Measurements from ENCODE around the gene CALR3. TPM values are rescaled to one million over a fixed set of nuclear protein-coding genes. Genes with fewer than 3 reads are reported as not detected.
A peak's percentile ranks its signal among the peaks of the same experiment; 100 is the strongest.
"Not testable (repeated sequence)": the region's sequence is repeated elsewhere in the genome, so short reads cannot be mapped to it uniquely, and the experiment has no call there.

CALR3 gene
- total RNA-seq, 8 experiments from 2014 or later, result 0.16 to 0.43 (median 0.27) TPM; not detected in 4

DNA sequence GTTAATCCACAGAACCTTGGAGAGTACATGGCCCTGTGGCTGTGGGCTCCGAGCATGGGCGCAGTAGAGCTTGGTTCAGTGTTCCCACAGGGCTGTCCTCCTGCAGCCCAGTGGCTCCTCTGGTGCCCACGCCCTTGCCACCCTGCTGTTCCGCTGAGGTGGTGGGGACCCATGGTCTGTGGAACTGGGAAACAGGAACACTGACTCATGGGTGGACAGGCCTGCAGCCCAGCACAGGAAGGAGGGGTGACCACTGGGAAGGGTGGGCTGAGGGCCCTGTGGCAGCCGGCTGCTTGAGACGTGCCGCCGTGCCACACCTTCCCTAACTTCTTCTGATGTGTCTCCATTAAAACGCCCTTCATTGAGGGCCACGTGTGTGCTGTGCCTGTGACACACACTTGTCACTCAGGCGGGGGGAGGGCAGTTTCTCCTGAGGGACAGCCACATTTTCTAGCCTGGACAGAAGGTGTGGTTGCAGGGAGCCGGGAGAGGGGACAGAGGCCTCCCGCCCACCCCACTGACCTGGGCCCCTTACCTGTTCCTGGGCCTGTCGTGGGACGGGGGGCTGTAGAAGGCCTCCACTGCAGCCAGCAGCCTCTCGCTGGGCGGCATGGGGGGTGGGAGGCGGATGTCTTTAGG, 25.1 kb upstream of the CALR3 start:
- no peak overlapping the region for H3K4me3 ChIP-seq
- in situ Hi-C loops (cut with MboI; ENCODE audit: low pct_unique_long_range_greater_than_20kb in 2 of 9, low sequenced_read_pairs in 9 of 9, unreplicated experiment in 9 of 9), result no loop called here
- H3K27ac ChIP-seq, result no peak overlapping the region
- 80 to 100% (median 94%) methylated on average over 1 to 3 of the region's 18 CpGs; no CpG with 5 or more reads in 7 of the 10 experiments for WGBS, 10 experiments
- ATAC-seq (replicated peaks in 6 of 8), result no peak
- no peaks in the 10 kb centered on the region for H3K4me1 ChIP-seq (replicated peaks in 1 of 2)

DNA sequence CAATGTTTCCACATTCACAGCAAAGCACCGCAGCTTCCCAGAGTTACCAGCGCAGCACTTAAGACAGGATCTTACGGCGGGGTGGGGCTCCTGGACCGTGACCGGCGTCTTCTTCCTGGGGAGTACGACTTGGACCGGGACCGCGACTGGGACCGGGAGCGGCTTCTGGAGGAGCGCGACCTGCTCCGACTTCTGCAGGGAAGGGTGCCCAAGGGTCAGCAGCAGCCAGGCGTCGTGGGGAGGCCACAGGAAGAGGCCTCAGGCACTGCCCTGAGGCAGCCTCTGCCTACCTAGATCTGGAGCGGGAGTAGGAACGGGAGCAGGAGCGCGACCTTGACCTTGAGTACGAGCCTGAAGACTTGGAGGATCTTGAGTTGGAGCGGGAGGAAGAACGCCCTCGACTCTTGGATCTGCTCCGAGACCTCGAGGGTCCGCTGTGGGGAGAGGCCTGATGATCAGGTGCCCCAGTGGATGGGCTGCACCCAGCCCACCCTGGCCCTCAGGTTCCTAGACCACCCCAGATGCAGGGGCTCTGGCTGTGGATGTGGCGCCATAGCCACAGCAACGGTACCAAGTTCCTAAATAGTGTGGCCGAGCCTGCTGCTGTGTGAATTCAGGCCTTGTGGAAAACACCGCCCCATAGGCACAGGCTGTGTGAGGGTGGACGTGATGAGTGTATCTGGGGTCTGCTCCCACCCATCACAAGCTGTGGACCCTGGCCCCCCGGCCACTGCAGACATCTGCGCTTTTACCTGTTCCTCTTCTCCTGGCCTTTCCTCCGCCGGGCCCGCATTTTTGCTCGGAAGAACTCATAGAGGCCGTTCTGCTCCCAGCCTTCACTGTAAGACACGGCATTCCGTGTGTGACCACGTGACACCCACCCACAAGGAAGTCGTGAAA, 24.4 kb upstream of the CALR3 start:
- 20 to 100% (median 92%) methylated on average over 1 to 13 of the region's 45 CpGs; no CpG with 5 or more reads in 4 of the 10 experiments for WGBS, 10 experiments
- ATAC-seq (replicated peaks in 6 of 8), result peak in 1 of 8 experiments; percentile 12
- in situ Hi-C loops (cut with MboI; ENCODE audit: low pct_unique_long_range_greater_than_20kb in 2 of 9, low sequenced_read_pairs in 9 of 9, unreplicated experiment in 9 of 9), result no loop called here
- H3K27ac ChIP-seq, result no peak overlapping the region
- no peaks in the 10 kb centered on the region for H3K4me1 ChIP-seq (replicated peaks in 1 of 2)
- no peak overlapping the region for H3K4me3 ChIP-seq

DNA sequence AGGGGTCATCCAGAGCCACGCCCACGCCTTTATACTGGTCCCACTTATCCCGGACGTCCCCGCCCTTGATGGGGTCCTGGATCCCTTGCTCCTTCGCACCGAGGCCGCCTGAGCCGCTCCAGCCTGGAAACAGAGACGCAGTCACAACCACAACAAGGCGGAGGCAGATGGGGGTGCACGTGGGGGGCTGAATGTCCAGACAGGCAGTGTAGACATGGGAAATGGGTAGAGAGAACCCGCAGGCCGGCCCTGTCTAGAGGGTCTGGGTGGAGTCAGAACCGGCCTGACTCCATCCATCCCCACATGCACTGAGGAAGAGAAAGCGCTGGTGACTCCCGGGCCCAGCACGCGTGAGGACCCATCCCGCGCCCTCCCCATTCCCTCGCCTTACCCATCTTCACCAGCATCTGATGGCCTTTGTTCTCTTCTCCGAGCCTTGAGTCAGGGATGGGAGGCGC, 23.3 kb upstream of the CALR3 start:
- H3K4me1 ChIP-seq (replicated peaks in 1 of 2), result no peaks in the 10 kb centered on the region
- H3K27ac ChIP-seq, result no peak overlapping the region
- peak in 5 of 8 experiments; percentile 9 to 23 (median 14) for ATAC-seq (replicated peaks in 6 of 8)
- in situ Hi-C loops (cut with MboI; ENCODE audit: low pct_unique_long_range_greater_than_20kb in 2 of 9, low sequenced_read_pairs in 9 of 9, unreplicated experiment in 9 of 9), result no loop called here
- no peak overlapping the region for H3K4me3 ChIP-seq
- WGBS, 10 experiments, result 85 to 100% (median 93%) methylated on average over 1 to 7 of the region's 24 CpGs; no CpG with 5 or more reads in 4 of the 10 experiments

DNA sequence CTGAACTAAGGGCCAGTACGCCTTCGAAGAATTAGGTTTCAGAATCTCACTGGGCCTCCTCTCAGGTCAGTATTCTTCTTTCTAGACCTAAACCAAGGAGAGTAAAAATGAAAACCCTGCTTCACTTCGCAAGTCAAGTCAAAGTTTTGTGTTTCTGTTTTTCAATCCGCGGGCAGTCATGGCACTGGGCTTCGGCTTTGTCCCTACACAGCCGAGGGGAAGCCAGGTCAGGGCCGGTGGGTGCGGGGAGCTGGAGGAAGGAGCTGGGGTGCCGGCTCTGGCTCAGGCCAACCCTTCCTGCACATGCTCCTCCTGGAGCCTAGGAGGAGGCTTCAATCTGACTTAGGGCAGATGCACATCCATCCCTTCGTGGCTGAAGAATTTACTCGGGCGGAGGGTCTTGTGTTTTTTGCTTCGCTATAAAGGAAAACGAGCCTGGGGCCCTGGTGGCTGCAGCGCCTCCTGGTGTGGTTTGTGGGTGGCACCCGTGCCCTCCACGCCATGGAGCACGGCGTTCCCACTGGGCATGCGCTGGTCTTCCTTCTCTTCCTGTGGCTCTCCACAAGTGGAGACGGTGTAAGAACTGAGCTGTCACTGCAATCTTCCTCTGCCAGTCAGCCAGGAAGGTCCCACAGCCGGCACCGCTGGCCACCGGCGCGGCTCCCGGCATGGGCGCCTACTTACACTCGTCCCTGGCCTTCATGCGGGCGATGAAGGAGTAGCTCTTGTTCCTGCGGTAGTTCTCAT, 22.7 kb upstream of the CALR3 start:
- in situ Hi-C loops (cut with MboI; ENCODE audit: low pct_unique_long_range_greater_than_20kb in 2 of 9, low sequenced_read_pairs in 9 of 9, unreplicated experiment in 9 of 9), result no loop called here
- peak in 5 of 8 experiments; percentile 4 to 15 (median 11) for ATAC-seq (replicated peaks in 6 of 8)
- 90 to 100% (median 92%) methylated on average over 2 to 14 of the region's 33 CpGs; no CpG with 5 or more reads in 3 of the 10 experiments for WGBS, 10 experiments
- Histone ChIP-seq H3K4me1 (replicated peaks in 1 of 2) (no peaks in the 10 kb centered on the region), H3K27ac (no peak overlapping the region), H3K4me3 (no peak overlapping the region)

DNA sequence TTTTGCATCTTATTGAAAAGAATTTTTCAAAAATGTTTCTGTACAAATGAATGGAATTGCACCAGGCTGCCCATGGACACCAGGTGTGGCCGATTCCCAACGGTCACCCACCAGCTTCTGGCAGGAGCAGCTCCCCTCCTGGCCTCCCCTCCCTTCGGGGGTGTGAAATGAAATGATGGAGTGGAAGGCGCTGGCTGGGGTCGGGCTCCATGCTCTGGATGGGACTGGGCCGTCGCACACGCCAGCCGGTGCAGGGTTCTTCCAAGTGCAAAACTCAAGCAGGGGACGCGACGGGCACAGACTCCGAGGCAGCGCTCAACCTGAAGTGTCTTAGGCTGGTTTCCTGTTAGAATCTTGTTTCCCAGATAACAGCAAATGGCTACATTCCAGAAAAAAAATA, 22.1 kb upstream of the CALR3 start:
- H3K27ac ChIP-seq, result no peak overlapping the region
- H3K4me1 ChIP-seq (replicated peaks in 1 of 2), result no peaks in the 10 kb centered on the region
- WGBS, 10 experiments, result 73 to 95% (median 89%) methylated on average over 3 to 12 of the region's 14 CpGs; no CpG with 5 or more reads in 3 of the 10 experiments
- no peak overlapping the region for H3K4me3 ChIP-seq
- in situ Hi-C loops (cut with MboI; ENCODE audit: low pct_unique_long_range_greater_than_20kb in 2 of 9, low sequenced_read_pairs in 9 of 9, unreplicated experiment in 9 of 9), result no loop called here
- no peak for ATAC-seq (replicated peaks in 6 of 8)

DNA sequence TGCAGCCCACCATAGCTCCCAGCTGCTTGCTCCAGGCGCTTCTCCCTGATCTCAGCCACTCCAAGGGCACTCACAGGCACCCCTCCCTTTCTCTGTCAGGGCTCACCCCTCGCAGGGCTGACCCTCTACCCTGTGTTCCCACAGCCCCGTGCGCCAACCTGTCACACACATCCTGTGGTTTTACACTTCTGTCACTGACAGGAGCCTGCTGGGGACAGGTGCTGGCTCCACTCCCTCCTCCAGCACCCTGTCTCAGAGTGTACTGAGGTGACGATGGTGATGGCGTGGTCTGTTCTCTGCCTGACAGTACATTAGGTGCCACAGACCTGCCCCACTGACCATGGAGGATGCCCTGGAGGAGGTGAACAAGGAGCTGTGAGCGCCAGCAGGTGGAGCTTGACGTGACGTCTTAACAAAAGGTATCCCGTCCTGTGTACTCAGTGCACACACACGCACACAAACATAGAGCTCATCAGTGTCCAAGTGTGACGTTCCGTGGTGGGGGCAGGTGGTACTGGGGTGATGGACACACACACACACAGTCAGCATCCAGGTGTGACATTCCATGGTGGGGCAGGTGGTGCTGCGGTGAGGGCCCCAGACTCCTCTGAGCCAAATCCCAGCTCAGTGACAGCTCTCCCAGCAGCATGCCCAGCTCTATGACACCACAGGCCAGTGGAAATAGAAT, 21.1 kb upstream of the CALR3 start:
- in situ Hi-C loops (cut with MboI; ENCODE audit: low pct_unique_long_range_greater_than_20kb in 2 of 9, low sequenced_read_pairs in 9 of 9, unreplicated experiment in 9 of 9), result no loop called here
- no peak overlapping the region for H3K4me3 ChIP-seq
- no peaks in the 10 kb centered on the region for H3K4me1 ChIP-seq (replicated peaks in 1 of 2)
- 87 to 100% (median 100%) methylated on average over 1 to 7 of the region's 14 CpGs; no CpG with 5 or more reads in 5 of the 10 experiments for WGBS, 10 experiments
- H3K27ac ChIP-seq, result no peak overlapping the region
- peak in 5 of 8 experiments; percentile 2 to 8 (median 3) for ATAC-seq (replicated peaks in 6 of 8)

DNA sequence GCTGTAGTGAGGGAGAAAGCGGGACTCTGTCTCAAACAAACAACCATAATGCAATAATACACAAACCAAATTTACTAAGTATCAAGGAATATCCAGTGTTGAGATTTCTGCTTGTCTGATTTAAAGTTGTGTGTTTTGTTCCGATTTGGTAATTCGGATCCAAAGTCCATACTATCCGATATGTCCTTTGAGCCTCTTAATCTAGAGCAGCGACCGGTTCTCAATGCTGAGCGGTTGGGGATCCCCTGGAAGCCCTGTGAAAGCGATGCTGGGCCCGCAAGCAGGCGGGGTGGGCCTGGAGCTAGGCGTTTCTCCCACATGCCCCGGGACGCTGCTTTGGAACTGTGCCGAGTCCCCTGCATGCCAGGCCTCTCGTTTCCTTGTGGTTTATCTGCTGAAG, 20.4 kb upstream of the CALR3 start:
- H3K4me3 ChIP-seq, result no peak overlapping the region
- no peak for ATAC-seq (replicated peaks in 6 of 8)
- H3K27ac ChIP-seq, result no peak overlapping the region
- in situ Hi-C loops (cut with MboI; ENCODE audit: low pct_unique_long_range_greater_than_20kb in 2 of 9, low sequenced_read_pairs in 9 of 9, unreplicated experiment in 9 of 9), result no loop called here
- no peaks in the 10 kb centered on the region for H3K4me1 ChIP-seq (replicated peaks in 1 of 2)
- 80 to 100% (median 95%) methylated on average over 1 to 12 of the region's 15 CpGs; no CpG with 5 or more reads in 4 of the 10 experiments for WGBS, 10 experiments

DNA sequence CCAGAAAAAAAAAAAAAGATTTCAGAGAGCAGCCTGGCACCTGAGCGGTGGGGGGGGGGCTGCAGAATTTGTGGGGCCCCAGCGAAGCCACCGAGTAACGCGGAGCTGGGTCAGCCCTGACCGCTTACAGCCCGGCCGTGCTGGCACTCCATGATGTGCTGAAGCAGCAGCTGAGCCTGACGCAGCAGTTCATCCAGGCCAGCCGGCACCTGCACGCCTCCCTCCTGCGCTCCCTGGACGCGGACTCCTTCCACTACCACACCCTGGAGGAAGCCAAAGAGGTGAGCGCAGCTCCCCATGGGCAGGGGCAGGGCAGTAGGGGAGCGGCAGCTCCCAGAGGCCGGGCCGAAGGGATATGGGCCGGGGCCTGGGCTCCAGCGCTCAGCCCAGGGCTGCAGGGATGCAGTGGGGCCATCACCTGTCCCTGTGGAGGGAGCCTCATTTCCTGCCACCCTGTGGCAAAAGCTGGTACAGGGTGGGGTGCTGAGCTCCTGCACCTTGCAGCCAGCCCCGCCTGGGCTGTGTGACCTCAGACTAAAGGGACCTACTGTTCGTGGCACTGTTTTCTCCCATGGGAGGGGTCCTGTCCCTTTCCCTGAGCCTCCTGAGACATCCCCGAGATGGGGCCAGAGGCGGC, 18.5 kb upstream of the CALR3 start:
- Histone ChIP-seq H3K4me1 (replicated peaks in 1 of 2) (no peaks in the 10 kb centered on the region), H3K27ac (no peak overlapping the region), H3K4me3 (no peak overlapping the region)
- in situ Hi-C loops (cut with MboI; ENCODE audit: low pct_unique_long_range_greater_than_20kb in 2 of 9, low sequenced_read_pairs in 9 of 9, unreplicated experiment in 9 of 9), result no loop called here
- WGBS, 10 experiments, result 70 to 100% (median 92%) methylated on average over 2 to 6 of the region's 24 CpGs; no CpG with 5 or more reads in 6 of the 10 experiments
- ATAC-seq (replicated peaks in 6 of 8), result peak in 2 of 8 experiments; percentile 6 to 36

DNA sequence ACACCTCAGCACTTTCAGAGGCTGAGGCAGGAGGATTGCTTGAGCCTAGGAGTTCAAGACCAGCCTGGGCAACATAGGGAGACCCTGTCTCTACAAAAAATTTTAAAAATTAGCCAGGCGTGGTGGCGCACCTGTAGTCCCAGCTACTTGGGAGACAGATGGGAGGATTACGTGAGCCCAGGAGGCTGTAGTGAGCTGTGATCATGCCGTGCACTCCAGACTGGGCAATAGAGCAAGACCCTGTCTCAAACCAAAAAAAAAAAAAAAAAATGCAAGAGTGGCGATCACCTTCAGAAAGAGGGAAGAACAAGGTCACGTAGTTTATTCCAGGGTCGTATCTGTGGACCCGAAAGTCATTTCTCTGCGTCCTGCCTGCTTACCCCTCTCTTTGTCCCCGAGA, 16.6 kb upstream of the CALR3 start:
- in situ Hi-C loops (cut with MboI; ENCODE audit: low pct_unique_long_range_greater_than_20kb in 2 of 9, low sequenced_read_pairs in 9 of 9, unreplicated experiment in 9 of 9); ATAC-seq (replicated peaks in 6 of 8): not testable (repeated sequence)

DNA sequence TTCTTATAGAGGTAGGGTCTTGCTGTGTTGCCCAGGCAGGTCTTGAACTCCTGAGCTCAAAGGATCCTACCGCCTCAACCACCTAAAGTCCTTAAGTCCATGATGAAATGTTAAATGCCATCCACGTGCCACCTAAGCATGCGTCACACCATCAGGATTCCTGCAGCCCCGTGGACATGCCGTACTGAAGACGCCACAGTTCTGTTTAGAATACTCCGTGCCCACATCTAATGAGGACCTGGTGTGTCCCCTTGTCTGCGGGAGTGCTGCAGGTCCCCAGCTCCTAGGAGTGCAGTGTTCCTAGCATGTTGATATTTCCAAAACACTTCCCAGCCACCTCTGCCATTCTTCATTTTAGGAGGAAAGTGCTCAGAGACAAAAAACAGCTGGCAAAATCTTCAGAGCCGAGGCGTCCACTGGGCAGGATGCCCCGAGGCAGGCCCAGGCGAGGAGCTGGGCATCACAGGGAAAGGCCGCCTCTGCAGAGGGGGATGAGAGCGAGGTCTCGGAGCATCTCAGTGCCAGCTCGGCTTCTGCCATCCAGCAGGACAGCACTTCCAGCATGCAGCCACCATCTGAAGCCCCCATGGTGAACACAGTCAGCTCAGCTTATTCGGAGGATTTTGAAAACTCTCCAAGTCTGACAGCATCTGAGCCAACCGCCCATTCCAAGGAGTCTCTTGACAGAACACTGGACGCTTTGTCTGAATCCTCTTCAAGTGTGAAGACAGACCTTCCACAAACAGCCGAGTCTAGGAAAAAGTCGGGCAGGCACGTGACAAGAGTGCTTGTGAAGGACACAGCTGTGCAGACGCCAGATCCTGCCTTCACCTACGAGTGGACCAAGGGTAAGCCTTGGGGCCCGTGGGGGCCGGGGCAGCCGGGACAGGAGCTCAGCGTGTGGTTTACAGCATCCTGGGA, 13.4 kb upstream of the CALR3 start:
- ATAC-seq (replicated peaks in 6 of 8), result no peak

More for the DNA sequence above, 16.6 kb upstream of the CALR3 start:
- H3K4me1 ChIP-seq (replicated peaks in 1 of 2); H3K4me3 ChIP-seq; H3K27ac ChIP-seq: not testable (repeated sequence)
- WGBS, 10 experiments, result 83 to 100% (median 93%) methylated on average over 3 to 8 of the region's 10 CpGs; no CpG with 5 or more reads in 2 of the 10 experiments

DNA sequence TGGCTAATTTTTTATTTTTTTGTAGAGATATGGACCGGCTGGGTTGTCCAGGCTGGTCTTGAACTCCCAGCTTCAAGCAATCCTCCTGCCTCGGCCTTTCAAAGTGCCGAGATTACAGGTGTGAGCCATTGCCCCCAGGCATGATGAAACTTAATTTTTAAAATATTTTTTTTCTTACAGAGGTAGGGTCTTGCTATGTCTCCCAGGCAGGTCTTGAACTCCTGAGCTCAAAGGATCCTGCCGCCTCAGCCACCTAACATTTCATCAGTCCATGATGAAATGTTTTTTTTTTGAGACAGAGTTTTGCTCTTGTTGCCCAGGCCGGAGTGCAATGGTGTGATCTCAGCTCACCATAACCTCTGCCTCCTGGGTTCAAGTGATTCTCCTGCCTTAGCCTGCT, 12.6 kb upstream of the CALR3 start:
- H3K27ac ChIP-seq, result no peak overlapping the region
- in situ Hi-C loops (cut with MboI; ENCODE audit: low pct_unique_long_range_greater_than_20kb in 2 of 9, low sequenced_read_pairs in 9 of 9, unreplicated experiment in 9 of 9), result no loop called here
- no peaks in the 10 kb centered on the region for H3K4me1 ChIP-seq (replicated peaks in 1 of 2)
- WGBS, 10 experiments, result 79 to 100% (median 100%) methylated on average over 1 to 5 of the region's 5 CpGs; no CpG with 5 or more reads in 1 of the 10 experiments
- ATAC-seq (replicated peaks in 6 of 8), result no peak
- no peak overlapping the region for H3K4me3 ChIP-seq

More for the DNA sequence above, 13.4 kb upstream of the CALR3 start:
- H3K4me1 ChIP-seq (replicated peaks in 1 of 2), result no peaks in the 10 kb centered on the region
- in situ Hi-C loops (cut with MboI; ENCODE audit: low pct_unique_long_range_greater_than_20kb in 2 of 9, low sequenced_read_pairs in 9 of 9, unreplicated experiment in 9 of 9), result no loop called here
- H3K27ac ChIP-seq, result no peak overlapping the region
- WGBS, 10 experiments, result 85 to 97% (median 94%) methylated on average over 3 to 9 of the region's 28 CpGs; no CpG with 5 or more reads in 6 of the 10 experiments
- H3K4me3 ChIP-seq, result no peak overlapping the region
